IMR-90 (cell line): Measurements from ENCODE around the gene TCHP. TPM values are rescaled to one million over a fixed set of nuclear protein-coding genes. Genes with fewer than 3 reads are reported as not detected.

Experiments
- ATAC-seq: fragments of 200-7000 bp; cut with Tn5 transposase; 2 replicates; pipeline ENCODE4 v1.9.1; 2020; ENCODE audit warnings: low read depth, mild to moderate bottlenecking, moderate library complexity
- BruUV-seq: library from RNA; stranded (reverse); fragments of 400-500 nt; replicated peaks from 2 replicates; lab custom pipeline; 2021; lab: Mats Ljungman, UMichigan
- CTCF ChIA-PET: fragments of 300-600 bp; formaldehyde crosslinking; extraction: SDS; loops from one replicate; lab custom pipeline; 2021; ENCODE audit warnings: antibody characterized with exemption; lab: Yijun Ruan, JAX
- POLR2A ChIA-PET: fragments of 300-600 bp; sonication (Branson Sonifier 250); formaldehyde crosslinking; loops from one replicate; lab custom pipeline; 2022; ENCODE audit warnings: antibody characterized with exemption; ENCODE audit not compliant: unreplicated experiment; lab: Charles Lee
- DNase-seq: peaks from one replicate; pipeline ENCODE4 v3.0.0; 2013
- H2AFZ ChIP-seq: replicated peaks from 2 replicates; pipeline ENCODE3; 2013; ENCODE audit warnings: low read length, mild to moderate bottlenecking; ENCODE audit not compliant: poor library complexity
- H2AK5ac ChIP-seq: 2 replicates; pipeline ENCODE4 v1.6.1; 2013; ENCODE audit warnings: low read depth, low read length, inconsistent platforms
- H2AK9ac ChIP-seq: replicated peaks from 2 replicates; pipeline ENCODE3; 2013; ENCODE audit warnings: mild to moderate bottlenecking, low read depth, low read length, moderate library complexity; ENCODE audit not compliant: poor library complexity
- H2BK120ac ChIP-seq: 2 replicates; pipeline ENCODE4 v1.6.1; 2013; ENCODE audit warnings: low read depth, low read length, inconsistent platforms
- H2BK15ac ChIP-seq: 3 replicates; pipeline ENCODE4 v1.6.1; 2013; ENCODE audit warnings: low read depth, low read length, inconsistent platforms
- H2BK20ac ChIP-seq: 2 replicates; pipeline ENCODE4 v1.6.1; 2013; ENCODE audit warnings: low read depth, mild to moderate bottlenecking, inconsistent platforms, low read length, moderate library complexity
- H2BK5ac ChIP-seq: 2 replicates; pipeline ENCODE4 v1.6.1; 2013; ENCODE audit warnings: mild to moderate bottlenecking, low read depth, low read length, inconsistent platforms; ENCODE audit not compliant: poor library complexity, severe bottlenecking
- H3K14ac ChIP-seq: replicated peaks from 2 replicates; pipeline ENCODE4 v1.6.1; 2013; ENCODE audit warnings: low read depth, low read length, inconsistent platforms
- H3K18ac ChIP-seq: 2 replicates; pipeline ENCODE4 v1.6.1; 2013; ENCODE audit warnings: low read depth, low read length, control low read depth
- H3K23ac ChIP-seq: 2 replicates; pipeline ENCODE4 v1.6.1; 2013; ENCODE audit warnings: low read depth, low read length, inconsistent platforms
- H3K27ac ChIP-seq: 2 replicates; pipeline ENCODE4 v1.5.1; 2013; ENCODE audit warnings: mild to moderate bottlenecking, control low read depth, low read length; ENCODE audit not compliant: insufficient read depth
- H3K27me3 ChIP-seq: 2 replicates; pipeline ENCODE4 v1.6.1; 2013; ENCODE audit warnings: low read length; ENCODE audit not compliant: control insufficient read depth, insufficient read depth
- H3K36me3 ChIP-seq: 2 replicates; pipeline ENCODE4 v1.6.1; 2013; ENCODE audit warnings: low read length, mixed read lengths; ENCODE audit not compliant: control insufficient read depth, insufficient read depth
- H3K4ac ChIP-seq: 2 replicates; pipeline ENCODE4 v1.6.1; 2013; ENCODE audit warnings: low read depth, low read length, inconsistent platforms
- H3K4me1 ChIP-seq: 2 replicates; pipeline ENCODE4 v1.6.1; 2013; ENCODE audit warnings: low read length, mixed read lengths; ENCODE audit not compliant: control insufficient read depth, insufficient read depth
- H3K4me2 ChIP-seq: 2 replicates; pipeline ENCODE4 v1.6.1; 2013; ENCODE audit warnings: low read depth, mild to moderate bottlenecking, control low read depth, low read length, moderate library complexity
- H3K4me3 ChIP-seq: 2 replicates; pipeline ENCODE4 v1.5.1; 2013; ENCODE audit warnings: low read depth, mild to moderate bottlenecking, control low read depth, low read length, moderate library complexity; ENCODE audit not compliant: insufficient read depth
- H3K56ac ChIP-seq: 2 replicates; pipeline ENCODE4 v1.6.1; 2013; ENCODE audit warnings: low read length, inconsistent platforms; ENCODE audit not compliant: insufficient read depth; ENCODE audit errors: extremely low read depth
- H3K79me1 ChIP-seq, 2 experiments: 2 replicates each; pipeline ENCODE4 v1.6.1; 2013; ENCODE audit warnings: low read length in 2 of 2, inconsistent platforms in 1 of 2, low read depth in 1 of 2
- H3K9ac ChIP-seq: 2 replicates; pipeline ENCODE4 v1.6.1; 2013; ENCODE audit warnings: low read depth, low read length, control low read depth
- H3K9me1 ChIP-seq: 2 replicates; pipeline ENCODE4 v1.6.1; 2013; ENCODE audit warnings: low read length, inconsistent platforms; ENCODE audit not compliant: insufficient read depth
- H3K9me3 ChIP-seq: 2 replicates; pipeline ENCODE4 v1.6.1; 2013; ENCODE audit warnings: low read length; ENCODE audit not compliant: control insufficient read depth, insufficient read depth
- H4K20me1 ChIP-seq: 2 replicates; pipeline ENCODE4 v1.6.1; 2013; ENCODE audit warnings: low read length, inconsistent platforms; ENCODE audit not compliant: insufficient read depth
- H4K5ac ChIP-seq: 2 replicates; pipeline ENCODE4 v1.6.1; 2013; ENCODE audit warnings: mild to moderate bottlenecking, low read depth, low read length, control low read depth
- H4K8ac ChIP-seq, 2 experiments: 2 replicates each; pipeline ENCODE4 v1.6.1; 2013; ENCODE audit warnings: low read depth in 2 of 2, low read length in 2 of 2, control low read depth in 1 of 2, inconsistent platforms in 1 of 2
- H4K91ac ChIP-seq: 2 replicates; pipeline ENCODE4 v1.6.1; 2013; ENCODE audit warnings: low read depth, low read length, inconsistent platforms; ENCODE audit not compliant: insufficient read depth
- BHLHE40 ChIP-seq: fragments of 150-350 bp; IDR thresholded peaks from 2 replicates; pipeline ENCODE4 v1.6.1; 2016; ENCODE audit warnings: mild to moderate bottlenecking, low read depth, low read length
- CEBPB ChIP-seq: IDR thresholded peaks from 2 replicates; pipeline ENCODE4 v1.6.1; 2012; ENCODE audit warnings: low read depth, low read length, improper control_type of control experiment
- CHD1 ChIP-seq: IDR thresholded peaks from 2 replicates; pipeline ENCODE4 v1.6.1; 2012; ENCODE audit warnings: low read depth, low read length, improper control_type of control experiment
- CTCF ChIP-seq: conservative IDR thresholded peaks from 2 replicates; pipeline ENCODE4 v1.5.1; 2012; ENCODE audit warnings: mild to moderate bottlenecking, low read depth, low read length, improper control_type of control experiment
- ELK1 ChIP-seq: fragments of 150-350 bp; IDR thresholded peaks from 2 replicates; pipeline ENCODE4 v1.6.1; 2016; ENCODE audit warnings: low read depth, mild to moderate bottlenecking, low read length, moderate library complexity, borderline replicate concordance
- FOS ChIP-seq: fragments of 150-350 bp; IDR thresholded peaks from 2 replicates; pipeline ENCODE4 v1.6.1; 2016; ENCODE audit warnings: low read depth, low read length
- MAFK ChIP-seq: IDR thresholded peaks from 2 replicates; pipeline ENCODE4 v1.6.1; 2012; ENCODE audit warnings: low read depth, low read length, improper control_type of control experiment
- MAZ ChIP-seq: IDR thresholded peaks from 2 replicates; pipeline ENCODE4 v1.6.1; 2012; ENCODE audit warnings: low read depth, mild to moderate bottlenecking, low read length, improper control_type of control experiment, moderate library complexity, borderline replicate concordance
- MXI1 ChIP-seq: IDR thresholded peaks from 2 replicates; pipeline ENCODE4 v1.6.1; 2012; ENCODE audit warnings: low read depth, mild to moderate bottlenecking, low read length, moderate library complexity, borderline replicate concordance
- NFE2L2 ChIP-seq: fragments of 150-350 bp; IDR thresholded peaks from 2 replicates; pipeline ENCODE4 v1.6.1; 2016; ENCODE audit warnings: low read depth, mild to moderate bottlenecking, low read length
- POLR2A ChIP-seq: IDR thresholded peaks from 2 replicates; pipeline ENCODE4 v1.6.1; 2012; ENCODE audit warnings: mild to moderate bottlenecking, low read depth, low read length
- RAD21 ChIP-seq: IDR thresholded peaks from 2 replicates; pipeline ENCODE4 v1.6.1; 2012; ENCODE audit warnings: low read length, improper control_type of control experiment
- RFX5 ChIP-seq: IDR thresholded peaks from 2 replicates; pipeline ENCODE4 v1.8.0; 2012; ENCODE audit warnings: low read depth, mild to moderate bottlenecking, low read length, moderate library complexity
- SMC3 ChIP-seq: fragments of 150-350 bp; IDR thresholded peaks from 2 replicates; pipeline ENCODE4 v1.6.1; 2016; ENCODE audit warnings: low read depth, mild to moderate bottlenecking, antibody characterized with exemption, low read length, moderate library complexity
- WGBS, 2 experiments: methylation state at CpG; one replicate each; pipeline versions ENCODE4 v1.1.5 to v1.1.7; 2013; ENCODE audit warnings: missing lambda C conversion rate in 2 of 2; ENCODE audit not compliant: insufficient read length in 1 of 2; ENCODE audit errors: extremely low coverage in 2 of 2; 5-methylcytosine and 5-hydroxymethylcytosine counted together
- dilution Hi-C: fragments of 300-500 bp; cut with HindIII; formaldehyde crosslinking; loops from one replicate; pipeline ENCODE4 v1.14.3; 2018; ENCODE audit warnings: low sequenced_read_pairs; ENCODE audit not compliant: unreplicated experiment
- in situ Hi-C: fragments of 300-500 bp; cut with MboI; formaldehyde crosslinking; loops from 3 replicates; pipeline ENCODE4 v1.14.3; 2019; ENCODE audit warnings: low sequenced_read_pairs, inconsistent platforms, mixed read lengths
- intact Hi-C: fragments of 100-400 bp; cut with micrococcal nuclease; formaldehyde crosslinking; loops from 2 replicates; pipeline ENCODE4 v1.10.0; 2022
- polyA plus RNA-seq, 3 experiments: library from polyadenylated mRNA; depleted of rRNA; stranded (reverse); fragments of >200 nt; gene quantifications; 2 replicates each; pipeline ENCODE4 v1.2.3, GENCODE V29; 2012; ENCODE audit warnings: low replicate concordance in 1 of 3
- total RNA-seq: library from RNA; depleted of rRNA; stranded (reverse); fragments of >200 nt; gene quantifications from 2 replicates; pipeline ENCODE4 v1.2.3, GENCODE V29; 2012
- TF ChIP-seq, protein P1 (sequence below): fragments of 150-350 bp; IDR thresholded peaks from 2 replicates; pipeline ENCODE4 v1.6.1; 2017; ENCODE audit warnings: mild to moderate bottlenecking, antibody characterized with exemption, low read length, low read depth

TCHP gene
- total and polyA plus RNA-seq, 2 of the 4 experiments (the other 2 are of a cell fraction) = 6.1 to 13.4 TPM

DNA sequence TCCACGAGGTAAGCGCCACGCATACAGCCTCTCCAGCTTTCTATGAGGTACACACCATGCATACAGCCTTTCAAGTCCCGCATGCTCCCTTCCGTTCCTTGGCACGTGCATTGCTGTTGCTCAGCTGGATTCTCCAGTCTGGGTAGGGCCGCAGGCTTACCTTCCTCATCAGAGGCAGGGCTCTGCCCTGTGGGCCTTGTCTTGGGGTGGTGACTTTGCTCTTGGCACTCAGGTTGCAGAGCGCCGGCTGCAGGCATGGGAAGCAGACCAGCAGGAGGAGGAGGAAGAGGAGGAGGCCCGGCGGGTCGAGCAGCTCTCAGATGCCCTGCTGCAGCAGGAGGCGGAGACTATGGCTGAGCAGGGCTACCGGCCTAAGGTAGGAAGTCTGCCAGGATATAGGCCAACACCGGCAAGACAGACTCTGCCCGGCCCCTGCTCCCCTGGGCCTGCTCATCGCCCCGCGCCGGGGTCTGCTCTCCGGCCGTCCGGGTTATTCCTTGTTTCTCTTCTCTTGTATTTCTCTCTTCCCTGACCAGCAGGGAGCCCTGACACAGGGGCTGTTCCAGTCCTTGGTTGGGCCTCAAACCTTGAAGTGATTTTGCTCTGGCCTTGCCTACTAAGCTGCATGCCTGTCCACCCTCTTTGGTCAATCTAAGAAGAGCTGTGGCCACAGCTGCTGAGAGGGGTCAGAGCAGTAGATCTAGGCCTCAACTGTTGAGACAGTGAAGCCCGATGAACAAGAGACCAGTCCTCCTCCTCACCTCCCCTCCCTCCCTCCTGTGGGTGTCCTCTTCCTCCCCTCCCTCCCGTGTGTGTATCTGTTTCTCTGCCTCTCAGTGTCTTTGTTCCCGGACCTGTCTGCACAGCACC, 15.3 kb downstream of the TCHP start:
- H3K79me1 ChIP-seq = 0 out of 4 replicates have a peak, but pooled peaks cover 0 to 5% of the 10 kb centered on the region in 2 experiments
- no peak overlapping the region for H3K56ac ChIP-seq
- no peak overlapping the region for H4K91ac ChIP-seq
- CTCF ChIA-PET = no interaction called here
- no peak overlapping the region for H2AK9ac ChIP-seq
- intact Hi-C loops = no loop called here
- H3K4me3 ChIP-seq = no peak overlapping the region
- H3K4ac ChIP-seq = no peak overlapping the region
- no peaks in the 10 kb centered on the region for H4K20me1 ChIP-seq
- no TSS peak for BruUV-seq
- H3K18ac ChIP-seq = no peak overlapping the region
- no peak overlapping the region for H2BK120ac ChIP-seq
- no peaks in the 10 kb centered on the region for H3K4me1 ChIP-seq
- no peak overlapping the region for H3K23ac ChIP-seq
- POLR2A ChIA-PET = no interaction called here
- H2BK15ac ChIP-seq = no peak overlapping the region
- TF ChIP-seq CEBPB (no peak), SMC3 (no peak), RAD21 (no peak), ELK1 (no peak), BHLHE40 (no peak), MAZ (no peak), CTCF (no peak), POLR2A (no peak), FOS (no peak), CHD1 (no peak), RFX5 (no peak), MAFK (no peak), NFE2L2 (no peak), MXI1 (no peak)
- TF ChIP-seq, protein P1, sequence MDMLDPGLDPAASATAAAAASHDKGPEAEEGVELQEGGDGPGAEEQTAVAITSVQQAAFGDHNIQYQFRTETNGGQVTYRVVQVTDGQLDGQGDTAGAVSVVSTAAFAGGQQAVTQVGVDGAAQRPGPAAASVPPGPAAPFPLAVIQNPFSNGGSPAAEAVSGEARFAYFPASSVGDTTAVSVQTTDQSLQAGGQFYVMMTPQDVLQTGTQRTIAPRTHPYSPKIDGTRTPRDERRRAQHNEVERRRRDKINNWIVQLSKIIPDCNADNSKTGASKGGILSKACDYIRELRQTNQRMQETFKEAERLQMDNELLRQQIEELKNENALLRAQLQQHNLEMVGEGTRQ = no peak
- 90% methylated on average over 15 of the region's 26 CpGs; no CpG with 5 or more reads in 1 of the 2 experiments for WGBS, 2 experiments
- no peak overlapping the region for H2AFZ ChIP-seq
- dilution Hi-C loops = no loop called here
- no peak overlapping the region for H4K8ac ChIP-seq
- no peak overlapping the region for H2BK20ac ChIP-seq
- no peak overlapping the region for H2BK5ac ChIP-seq
- H3K4me2 ChIP-seq = no peak overlapping the region
- H3K9me1 ChIP-seq = no peaks in the 10 kb centered on the region
- no peak overlapping the region for H2AK5ac ChIP-seq
- no peak overlapping the region for H4K5ac ChIP-seq
- no peak for ATAC-seq
- no peak overlapping the region for H3K27ac ChIP-seq
- no peaks in the 10 kb centered on the region for H3K9me3 ChIP-seq
- no peak for DNase-seq
- no peaks in the 10 kb centered on the region for H3K27me3 ChIP-seq
- peaks cover 52% of the 10 kb centered on the region for H3K36me3 ChIP-seq
- in situ Hi-C loops = no loop called here
- no peak overlapping the region for H3K9ac ChIP-seq
- H3K14ac ChIP-seq = no peak overlapping the region
